Measurements from ENCODE around the gene ANKIB1. TPM values are rescaled to one million over a fixed set of nuclear protein-coding genes. Genes with fewer than 3 reads are reported as not detected.
A peak's percentile ranks its signal among the peaks of the same experiment; 100 is the strongest.
"Not testable (repeated sequence)": the region's sequence is repeated elsewhere in the genome, so short reads cannot be mapped to it uniquely, and the experiment has no call there.

The ANKIB1 gene
- total RNA-seq, 2 experiments from 2014 or later: 37.0 to 55.1 TPM

GRCh38 chr7:92246360-92247101 lies 757 bp downstream of the ANKIB1 start:
- intact Hi-C loops (cut with DNase I, micrococcal nuclease): loop anchor here (1.0 to 10.0 kb wide), 5 partner anchors 201 to 1758 kb away; partner anchors contain the start of genes BET1 (in 1 of the 2), GATAD1 (in 1 of the 2), PEX1 (in 1 of the 2) and RBM48 (in 1 of the 2)
- Mint-ChIP-seq H3K27me3 (no peaks in the 10 kb centered on the region), H3K4me3 (peak overlapping the region; percentile 97), H3K27ac (peak overlapping the region; percentile 88), H3K4me1 (peaks cover 32% of the 10 kb centered on the region), H3K9me3 (ENCODE audit: low read depth) (no peaks in the 10 kb centered on the region), H3K36me3 (ENCODE audit: low read depth) (peaks cover 3% of the 10 kb centered on the region)
- DNase-seq: peak; percentile 46
- ATAC-seq: peak; percentile 45
- ChIA-PET POLR2A (interaction anchor here (0.6 to 2.6 kb wide), 4 partner anchors 112 to 254 kb away, joined by 3 to 12 read pairs (median 6); partner anchors contain the start of genes CYP51A1 and GATAD1), CTCF (interaction anchor here (0.6 to 3.4 kb wide), 13 partner anchors 16 to 792 kb away, joined by 3 to 15 read pairs (median 3); partner anchors contain the start of genes GATAD1, PEX1 and RBM48)

- Mint-ChIP-seq H3K4me3 (no peak overlapping the region), H3K4me1 (peaks cover 39% of the 10 kb centered on the region), H3K27me3 (no peaks in the 10 kb centered on the region), H3K36me3 (ENCODE audit: low read depth) (peaks cover 12% of the 10 kb centered on the region), H3K27ac (no peak overlapping the region), H3K9me3 (ENCODE audit: low read depth) (peaks cover 4% of the 10 kb centered on the region)
- CTCF ChIA-PET: no interaction called here
- POLR2A ChIA-PET: no interaction called here
- ATAC-seq: no peak
- no peak for DNase-seq
- intact Hi-C loops (cut with DNase I, micrococcal nuclease): no loop called here
Observed at GRCh38 chr7:92250603-92251002, 4.8 kb downstream of the ANKIB1 start.

GRCh38 chr7:92251181-92251580 lies 5.4 kb downstream of the ANKIB1 start:
- Mint-ChIP-seq H3K4me1 (peaks cover 42% of the 10 kb centered on the region), H3K36me3 (ENCODE audit: low read depth) (peaks cover 12% of the 10 kb centered on the region), H3K4me3 (no peak overlapping the region), H3K27me3 (no peaks in the 10 kb centered on the region), H3K27ac (no peak overlapping the region), H3K9me3 (ENCODE audit: low read depth) (peaks cover 4% of the 10 kb centered on the region)
- ChIA-PET CTCF (interaction anchor here (0.6 kb wide), 1 partner anchor 10 kb away, joined by 4 read pairs; no protein-coding TSS in a partner anchor), POLR2A (no interaction called here)
- ATAC-seq (no peak), DNase-seq (no peak)
- intact Hi-C loops (cut with DNase I, micrococcal nuclease): no loop called here

- Mint-ChIP-seq H3K27ac (no peak overlapping the region), H3K4me3 (no peak overlapping the region), H3K4me1 (peaks cover 30% of the 10 kb centered on the region), H3K9me3 (ENCODE audit: low read depth) (peaks cover 4% of the 10 kb centered on the region), H3K27me3 (no peaks in the 10 kb centered on the region), H3K36me3 (ENCODE audit: low read depth) (peaks cover 8% of the 10 kb centered on the region)
- intact Hi-C loops (cut with DNase I, micrococcal nuclease): no loop called here
- ATAC-seq (no peak), DNase-seq (no peak)
- ChIA-PET POLR2A (no interaction called here), CTCF (no interaction called here)
Observed at GRCh38 chr7:92253251-92253650, 7.5 kb downstream of the ANKIB1 start.

GRCh38 chr7:92254800-92255199 lies 9.0 kb downstream of the ANKIB1 start:
- CTCF ChIA-PET: interaction anchor here (0.7 to 1.1 kb wide), 3 partner anchors 11 to 274 kb away, joined by 3 to 5 read pairs (median 3); no protein-coding TSS in a partner anchor
- Mint-ChIP-seq H3K4me1 (peaks cover 33% of the 10 kb centered on the region), H3K36me3 (ENCODE audit: low read depth) (peaks cover 12% of the 10 kb centered on the region)
- intact Hi-C loops (cut with DNase I, micrococcal nuclease); POLR2A ChIA-PET; H3K9me3 Mint-ChIP-seq (ENCODE audit: low read depth); H3K4me3 Mint-ChIP-seq; ATAC-seq; DNase-seq; H3K27ac Mint-ChIP-seq; H3K27me3 Mint-ChIP-seq: not testable (repeated sequence)

GRCh38 chr7:92255308-92255707 lies 9.5 kb downstream of the ANKIB1 start:
- DNase-seq (no peak), ATAC-seq (no peak)
- H3K9me3 Mint-ChIP-seq (ENCODE audit: low read depth): peaks cover 4% of the 10 kb centered on the region
- CTCF ChIA-PET: interaction anchor here (0.6 to 1.1 kb wide), 3 partner anchors 10 to 944 kb away, joined by 3 read pairs; no protein-coding TSS in a partner anchor
- no peak overlapping the region for H3K4me3 Mint-ChIP-seq
- peaks cover 17% of the 10 kb centered on the region for H3K36me3 Mint-ChIP-seq (ENCODE audit: low read depth)
- H3K27me3 Mint-ChIP-seq: no peaks in the 10 kb centered on the region
- POLR2A ChIA-PET: no interaction called here
- intact Hi-C loops (cut with DNase I, micrococcal nuclease): no loop called here
- H3K4me1 Mint-ChIP-seq: peaks cover 38% of the 10 kb centered on the region
- no peak overlapping the region for H3K27ac Mint-ChIP-seq

GRCh38 chr7:92259062-92259461 lies 13.3 kb downstream of the ANKIB1 start:
- peaks cover 21% of the 10 kb centered on the region for H3K36me3 Mint-ChIP-seq (ENCODE audit: low read depth)
- H3K4me3 Mint-ChIP-seq: no peak overlapping the region
- H3K9me3 Mint-ChIP-seq (ENCODE audit: low read depth): peaks cover 4% of the 10 kb centered on the region
- DNase-seq (no peak), ATAC-seq (no peak)
- peaks cover 27% of the 10 kb centered on the region for H3K4me1 Mint-ChIP-seq
- no peaks in the 10 kb centered on the region for H3K27me3 Mint-ChIP-seq
- CTCF ChIA-PET: interaction anchor here (0.6 kb wide), 1 partner anchor 13 kb away, joined by 3 read pairs; the partner anchor contains the start of genes ANKIB1 and KRIT1
- intact Hi-C loops (cut with DNase I, micrococcal nuclease): no loop called here
- H3K27ac Mint-ChIP-seq: no peak overlapping the region
- POLR2A ChIA-PET: no interaction called here

GRCh38 chr7:92259610-92260247 lies 14.0 kb downstream of the ANKIB1 start:
- ChIA-PET POLR2A (no interaction called here), CTCF (interaction anchor here (1.2 kb wide), 1 partner anchor 30 kb away, joined by 3 read pairs; no protein-coding TSS in a partner anchor)
- H3K36me3 Mint-ChIP-seq (ENCODE audit: low read depth): peaks cover 21% of the 10 kb centered on the region
- peak overlapping the region; percentile 22 for H3K27ac Mint-ChIP-seq
- ATAC-seq: no peak
- no peak for DNase-seq
- H3K9me3 Mint-ChIP-seq (ENCODE audit: low read depth): peaks cover 4% of the 10 kb centered on the region
- peaks cover 26% of the 10 kb centered on the region for H3K4me1 Mint-ChIP-seq
- intact Hi-C loops (cut with DNase I, micrococcal nuclease): no loop called here
- no peaks in the 10 kb centered on the region for H3K27me3 Mint-ChIP-seq
- no peak overlapping the region for H3K4me3 Mint-ChIP-seq

- H3K27me3 Mint-ChIP-seq: no peaks in the 10 kb centered on the region
- CTCF ChIA-PET: interaction anchor here (0.9 to 1.2 kb wide), 2 partner anchors 30 to 54 kb away, joined by 3 read pairs; no protein-coding TSS in a partner anchor
- DNase-seq: no peak
Observed at GRCh38 chr7:92260248-92260781, 14.5 kb downstream of the ANKIB1 start.

GRCh38 chr7:92266415-92267241 lies 20.9 kb downstream of the ANKIB1 start:
- no peak for DNase-seq
- no peaks in the 10 kb centered on the region for H3K9me3 Mint-ChIP-seq (ENCODE audit: low read depth)
- peaks cover 4% of the 10 kb centered on the region for H3K36me3 Mint-ChIP-seq (ENCODE audit: low read depth)
- no peak overlapping the region for H3K27ac Mint-ChIP-seq
- no peaks in the 10 kb centered on the region for H3K27me3 Mint-ChIP-seq
- ATAC-seq: no peak
- POLR2A ChIA-PET: no interaction called here
- peaks cover under 1% of the 10 kb centered on the region for H3K4me1 Mint-ChIP-seq
- intact Hi-C loops (cut with DNase I, micrococcal nuclease): no loop called here
- H3K4me3 Mint-ChIP-seq: no peak overlapping the region
- CTCF ChIA-PET: interaction anchor here (1.4 kb wide), 1 partner anchor 12 kb away, joined by 3 read pairs; no protein-coding TSS in a partner anchor

More at GRCh38 chr7:92260248-92260781, 14.5 kb downstream of the ANKIB1 start:
- intact Hi-C loops (cut with DNase I, micrococcal nuclease): no loop called here
- POLR2A ChIA-PET: no interaction called here
- H3K9me3 Mint-ChIP-seq (ENCODE audit: low read depth): no peaks in the 10 kb centered on the region
- no peak overlapping the region for H3K4me3 Mint-ChIP-seq
- peak; percentile 33 for ATAC-seq
- H3K27ac Mint-ChIP-seq: no peak overlapping the region
- H3K36me3 Mint-ChIP-seq (ENCODE audit: low read depth): peaks cover 17% of the 10 kb centered on the region
- H3K4me1 Mint-ChIP-seq: peaks cover 20% of the 10 kb centered on the region

- intact Hi-C loops (cut with DNase I, micrococcal nuclease): no loop called here
- Mint-ChIP-seq H3K27ac (no peak overlapping the region), H3K4me1 (peaks cover 2% of the 10 kb centered on the region), H3K36me3 (ENCODE audit: low read depth) (peaks cover 11% of the 10 kb centered on the region), H3K9me3 (ENCODE audit: low read depth) (no peaks in the 10 kb centered on the region), H3K27me3 (no peaks in the 10 kb centered on the region), H3K4me3 (no peak overlapping the region)
- CTCF ChIA-PET: interaction anchor here (0.6 kb wide), 1 partner anchor 180 kb away, joined by 3 read pairs; no protein-coding TSS in a partner anchor
- POLR2A ChIA-PET: no interaction called here
- no peak for DNase-seq
- no peak for ATAC-seq
Observed at GRCh38 chr7:92268921-92269320, 23.1 kb downstream of the ANKIB1 start.

All from activated CD4-positive, alpha-beta T cell treated with anti-CD3 and anti-CD28 coated beads for 36 hours (primary cell).